Measurements from ENCODE around the gene IRF3.

DNA sequence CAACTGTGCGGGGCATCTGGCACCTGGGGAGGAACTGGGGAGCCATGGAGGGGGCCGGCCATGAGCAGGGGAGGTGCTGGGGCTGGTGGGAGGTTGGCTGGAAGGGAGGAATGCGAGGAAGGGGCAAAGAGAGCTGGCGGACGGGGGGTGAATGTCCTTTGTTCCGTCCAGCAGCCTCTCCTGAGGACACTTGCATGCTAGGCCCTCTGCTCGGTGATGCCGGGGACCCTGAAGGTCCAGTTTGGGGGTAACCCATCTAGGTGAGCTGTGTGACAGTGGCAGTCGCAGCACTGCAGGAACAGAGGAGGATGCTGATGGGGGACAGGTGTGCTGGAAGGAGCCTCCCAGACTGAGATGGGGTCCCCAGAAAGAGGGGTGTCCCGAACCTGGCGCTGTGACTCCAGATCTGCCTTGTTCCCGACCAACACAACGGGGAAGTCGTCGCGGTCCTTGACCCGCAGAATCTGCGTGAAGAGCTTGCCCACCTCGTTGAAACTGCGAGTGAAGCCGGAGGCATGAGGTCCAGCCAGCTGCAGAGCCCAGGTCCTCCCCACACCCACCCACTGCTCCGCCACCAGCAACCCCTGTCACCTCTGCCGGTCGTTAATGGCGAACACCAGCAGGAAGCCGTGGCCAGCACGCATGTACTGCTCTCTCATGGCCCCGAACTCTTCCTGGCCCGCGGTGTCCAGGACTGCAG lies 29.3 kb downstream of the IRF3 start:
- TF ChIP-seq CTCF (IDR thresholded peaks at IDR 0.05) (no peak), ZFX (IDR thresholded peaks at IDR 0.05; ENCODE audit: borderline replicate concordance) (no peak)
